ENCODE measurements around the gene SPACA6. TPM values are rescaled to one million over a fixed set of nuclear protein-coding genes. Genes with fewer than 3 reads are reported as not detected.

Gene SPACA6
- total and polyA plus RNA-seq, 2 of the 8 experiments (the other 6 are each of a cell fraction or from before 2014, with no cell fraction given) = 7.1 to 7.5 TPM

GRCh38 chr19:51660975-51661600 lies 32.0 kb upstream of the SPACA6 start:
- H2BK20ac ChIP-seq (ENCODE audit: low read length) = no peak overlapping the region
- H3K4me3 ChIP-seq (ENCODE audit: extremely low read depth in 1 of 4, insufficient read depth in 2 of 4, low read depth in 3 of 4, low read length in 4 of 4) = no peak overlapping the region
- H3K36me3 ChIP-seq (ENCODE audit: control insufficient read depth in 2 of 4, insufficient read depth in 4 of 4, low read length in 3 of 4) = no peaks in the 10 kb centered on the region
- H2BK12ac ChIP-seq (ENCODE audit: low read depth, low read length) = no peak overlapping the region
- no peaks in the 10 kb centered on the region for H3K79me1 ChIP-seq (ENCODE audit: low read depth, low read length)
- ChIA-PET CTCF (ENCODE audit: partially characterized antibody) (interaction anchor here (0.6 to 7.0 kb wide), 35 partner anchors 9 to 365 kb away, joined by 3 to 83 read pairs (median 3); no protein-coding TSS in a partner anchor), POLR2A (ENCODE audit: partially characterized antibody) (interaction anchor here (0.6 to 1.0 kb wide), 3 partner anchors 21 to 499 kb away, joined by 3 read pairs; no protein-coding TSS in a partner anchor)
- no peak overlapping the region for H2BK5ac ChIP-seq (ENCODE audit: low read depth, low read length)
- no peak overlapping the region for H3K4ac ChIP-seq (replicated peaks; ENCODE audit: insufficient read length, low read depth, low read length)
- H2AK5ac ChIP-seq (ENCODE audit: low read depth, low read length) = no peak overlapping the region
- H3K18ac ChIP-seq (ENCODE audit: extremely low read depth, low read length) = no peak overlapping the region
- peak; percentile 74 for FAIRE-seq
- no peak overlapping the region for H3K14ac ChIP-seq (ENCODE audit: insufficient read length)
- H3K23ac ChIP-seq (ENCODE audit: insufficient read length) = no peak overlapping the region
- 0 out of 4 replicates have a peak, but pooled peaks cover 3 to 5% of the 10 kb centered on the region in 2 experiments for H3K9me3 ChIP-seq (ENCODE audit: insufficient read depth in 2 of 2, low read depth in 1 of 2, low read length in 1 of 2)
- H4K8ac ChIP-seq (ENCODE audit: extremely low read depth, insufficient read depth, low read length) = no peak overlapping the region
- H3K27ac ChIP-seq (ENCODE audit: low read depth, low read length) = no peak overlapping the region
- peak in 1 of 2 experiments; percentile 75 for DNase-seq (ENCODE audit: low read depth in 1 of 2, low spot score in 2 of 2)
- H3K56ac ChIP-seq (replicated peaks; ENCODE audit: insufficient read length, low read depth, low read length) = no peak overlapping the region
- H3K79me2 ChIP-seq (ENCODE audit: control insufficient read depth in 1 of 2, insufficient read depth in 2 of 2, low read length in 2 of 2) = no peaks in the 10 kb centered on the region
- no peak overlapping the region for H3K4me2 ChIP-seq (ENCODE audit: insufficient read depth in 1 of 2, low read depth in 2 of 2, low read length in 2 of 2)
- no peaks in the 10 kb centered on the region for H3K4me1 ChIP-seq (replicated peaks in 1 of 4; ENCODE audit: control insufficient read depth in 3 of 4, insufficient read depth in 4 of 4, low read length in 3 of 4)
- no peaks in the 10 kb centered on the region for H4K20me1 ChIP-seq (replicated peaks in 1 of 2; ENCODE audit: control insufficient read depth in 1 of 2, insufficient read depth in 2 of 2, low read length in 2 of 2)
- H2BK15ac ChIP-seq (ENCODE audit: low read length) = no peak overlapping the region
- H2BK120ac ChIP-seq (replicated peaks; ENCODE audit: low read depth, low read length) = no peak overlapping the region
- H3K23me2 ChIP-seq (ENCODE audit: low read depth, low read length) = no peaks in the 10 kb centered on the region
- H3K9ac ChIP-seq (replicated peaks in 1 of 4; ENCODE audit: extremely low read depth in 1 of 4, low read depth in 3 of 4, low read length in 3 of 4) = no peak overlapping the region
- H2AFZ ChIP-seq (ENCODE audit: low read length) = no peak overlapping the region
- 17% methylated on average over 9 of the region's 10 CpGs; no CpG with 5 or more reads in 1 of the 2 experiments for WGBS, 2 experiments (ENCODE audit: extremely low coverage in 1 of 2, insufficient coverage in 1 of 2, insufficient read length in 1 of 2, insufficient replicate concordance in 2 of 2, low coverage in 1 of 2, low lambda C conversion rate in 2 of 2, missing lambda C conversion rate in 1 of 2)
- H3K27me3 ChIP-seq (replicated peaks in 1 of 4; ENCODE audit: control insufficient read depth in 3 of 4, extremely low read depth in 1 of 4, insufficient read depth in 3 of 4, low read length in 3 of 4) = peaks cover 0 to 2% (median 0%) of the 10 kb centered on the region in 4 experiments; a peak in 1 of 7 replicates
- H4K91ac ChIP-seq (replicated peaks; ENCODE audit: insufficient read length, low read length) = no peak overlapping the region
- H4K5ac ChIP-seq (ENCODE audit: insufficient read length, low read depth, low read length) = no peak overlapping the region
- TF ChIP-seq RBBP5 (IDR thresholded peaks at IDR 0.05; ENCODE audit: borderline replicate concordance, low read depth, low read length) (no peak), SP1 (IDR thresholded peaks at IDR 0.05; ENCODE audit: low read depth, low read length) (no peak), GTF2F1 (IDR thresholded peaks at IDR 0.05; ENCODE audit: borderline replicate concordance, low read depth, low read length) (no peak), YY1 (IDR thresholded peaks at IDR 0.05; ENCODE audit: low read depth, low read length) (no peak), BCL11A (IDR thresholded peaks at IDR 0.05; ENCODE audit: low read depth in 2 of 2, low read length in 2 of 2) (no peak), CREB1 (IDR thresholded peaks at IDR 0.05) (no peak), EGR1 (IDR thresholded peaks at IDR 0.05; ENCODE audit: borderline replicate concordance, low read depth, low read length) (no peak), RAD21 (IDR thresholded peaks at IDR 0.05 in 1 of 2, conservative IDR thresholded peaks at IDR 0.05 in 1 of 2; ENCODE audit: low read depth in 2 of 2, low read length in 2 of 2) (peak; percentile 73 to 83), SUZ12 (IDR thresholded peaks at IDR 0.05; ENCODE audit: low read length) (no peak), CEBPB (IDR thresholded peaks at IDR 0.05; ENCODE audit: low read depth, low read length) (no peak), CTCF (IDR thresholded peaks at IDR 0.05; ENCODE audit: control extremely low read depth in 1 of 3, insufficient read depth in 1 of 3, low read depth in 1 of 3, low read length in 3 of 3) (peak; percentile 60 to 77 (median 64))
